Activated naive CD8-positive, alpha-beta T cell treated with anti-CD3 and anti-CD28 coated beads, Interleukin-2, amount 10 ng/mL, durations not matched to agents 7 days and 5 days (primary cell): ENCODE data around the gene ENG. TPM values are rescaled to one million over a fixed set of nuclear protein-coding genes. Genes with fewer than 3 reads are reported as not detected.

Experiments used
- ATAC-seq: fragments of 150-1000 bp; cut with Tn5 transposase; one replicate; pipeline ENCODE4 v1.10.0; 2021; ENCODE audit warnings: low read depth, moderate library complexity
- POLR2A ChIA-PET: fragments of 350-600 bp; sonication (Branson Sonifier 250); formaldehyde crosslinking; loops from one replicate; lab custom pipeline; 2021; ENCODE audit warnings: antibody characterized with exemption; lab: Charles Lee
- DNase-seq: peaks from one replicate; pipeline ENCODE4 v3.0.0; 2021
- H3K27ac Mint-ChIP-seq: one replicate; pipeline ENCODE4 v1.8.0; 2022; ENCODE audit warnings: mild to moderate bottlenecking, mixed read lengths
- H3K27me3 Mint-ChIP-seq: one replicate; pipeline ENCODE4 v1.8.0; 2022; ENCODE audit warnings: mild to moderate bottlenecking, moderate library complexity, mixed read lengths
- H3K36me3 Mint-ChIP-seq: one replicate; pipeline ENCODE4 v1.8.0; 2021; ENCODE audit warnings: mild to moderate bottlenecking, mixed read lengths
- H3K4me1 Mint-ChIP-seq: one replicate; pipeline ENCODE4 v1.8.0; 2021; ENCODE audit warnings: mixed read lengths
- H3K4me3 Mint-ChIP-seq: one replicate; pipeline ENCODE4 v1.8.0; 2022; ENCODE audit warnings: mild to moderate bottlenecking, moderate library complexity, mixed read lengths
- H3K9me3 Mint-ChIP-seq: one replicate; pipeline ENCODE4 v1.8.0; 2021; ENCODE audit warnings: mixed read lengths
- total RNA-seq, 2 experiments: library from RNA; stranded (reverse); gene quantifications; one replicate each; pipeline ENCODE4 v1.2.3, GENCODE V29; 2021

Gene ENG
- total RNA-seq, 2 experiments from 2014 or later, result 19.7 to 20.1 TPM

DNA sequence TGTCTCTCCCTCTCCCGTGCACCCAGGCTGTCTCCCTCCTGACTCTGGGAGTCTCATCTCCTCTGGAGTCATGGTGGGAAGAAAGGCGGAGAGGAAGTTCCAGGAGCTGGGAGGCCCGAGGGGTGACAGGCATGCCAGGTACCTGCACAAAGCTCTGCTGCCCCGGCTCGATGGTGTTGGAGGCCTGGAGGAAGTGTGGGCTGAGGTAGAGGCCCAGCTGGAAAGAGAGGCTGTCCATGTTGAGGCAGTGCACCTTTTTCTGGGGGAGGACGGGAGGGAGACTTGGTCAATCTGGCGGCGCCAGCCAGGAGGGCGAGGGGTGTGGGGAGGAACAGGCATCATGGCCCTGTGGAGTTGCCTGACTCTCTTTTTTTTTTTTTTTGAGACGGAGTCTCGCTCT is 35.9 kb downstream of the ENG start:
- no peaks in the 10 kb centered on the region for H3K9me3 Mint-ChIP-seq
- ATAC-seq, result no peak
- H3K4me1 Mint-ChIP-seq, result no peaks in the 10 kb centered on the region
- no peaks in the 10 kb centered on the region for H3K36me3 Mint-ChIP-seq
- POLR2A ChIA-PET, result interaction anchor here (0.5 to 1.3 kb wide), 3 partner anchors 10 to 147 kb away, joined by 3 to 5 read pairs (median 3); no protein-coding TSS in a partner anchor
- H3K27ac Mint-ChIP-seq, result no peak overlapping the region
- H3K27me3 Mint-ChIP-seq, result no peaks in the 10 kb centered on the region
- H3K4me3 Mint-ChIP-seq, result no peak overlapping the region
- DNase-seq, result no peak

GRCh38 chr9:127817881-127818434 is 36.5 kb downstream of the ENG start:
- POLR2A ChIA-PET, result interaction anchor here (0.5 to 1.1 kb wide), 4 partner anchors 9 to 148 kb away, joined by 3 to 5 read pairs (median 3); no protein-coding TSS in a partner anchor
- Mint-ChIP-seq H3K27ac (peak overlapping the region; percentile 4), H3K36me3 (no peaks in the 10 kb centered on the region), H3K9me3 (no peaks in the 10 kb centered on the region), H3K4me3 (no peak overlapping the region), H3K27me3 (no peaks in the 10 kb centered on the region), H3K4me1 (no peaks in the 10 kb centered on the region)
- ATAC-seq, result no peak
- DNase-seq, result no peak

DNA sequence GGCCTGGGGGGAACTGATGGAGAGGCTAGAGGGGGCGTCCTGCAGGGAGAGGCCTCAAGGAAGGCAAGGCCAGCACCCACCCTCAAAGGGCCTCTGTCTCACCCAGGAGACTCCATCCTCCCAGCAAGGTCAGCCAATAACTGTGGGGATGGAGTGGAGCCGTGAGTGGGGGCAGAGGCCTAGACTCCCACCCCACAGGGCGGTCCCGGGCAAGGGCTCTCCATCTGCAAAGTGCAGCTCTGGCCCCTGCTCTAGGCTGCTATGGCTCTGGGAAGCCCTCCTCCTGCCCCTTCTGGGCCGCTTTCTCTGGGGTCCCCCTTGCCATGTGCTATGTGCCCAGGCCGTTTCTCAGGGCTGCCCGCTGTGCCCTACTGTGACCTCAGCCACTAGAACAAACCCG is 37.7 kb downstream of the ENG start:
- H3K9me3 Mint-ChIP-seq, result no peaks in the 10 kb centered on the region
- no peaks in the 10 kb centered on the region for H3K4me1 Mint-ChIP-seq
- H3K27ac Mint-ChIP-seq, result no peak overlapping the region
- H3K4me3 Mint-ChIP-seq, result no peak overlapping the region
- peaks cover under 1% of the 10 kb centered on the region for H3K36me3 Mint-ChIP-seq
- DNase-seq (no peak), ATAC-seq (no peak)
- H3K27me3 Mint-ChIP-seq, result no peaks in the 10 kb centered on the region
- POLR2A ChIA-PET, result interaction anchor here (0.9 kb wide), 1 partner anchor 15 kb away, joined by 3 read pairs; no protein-coding TSS in a partner anchor

DNA sequence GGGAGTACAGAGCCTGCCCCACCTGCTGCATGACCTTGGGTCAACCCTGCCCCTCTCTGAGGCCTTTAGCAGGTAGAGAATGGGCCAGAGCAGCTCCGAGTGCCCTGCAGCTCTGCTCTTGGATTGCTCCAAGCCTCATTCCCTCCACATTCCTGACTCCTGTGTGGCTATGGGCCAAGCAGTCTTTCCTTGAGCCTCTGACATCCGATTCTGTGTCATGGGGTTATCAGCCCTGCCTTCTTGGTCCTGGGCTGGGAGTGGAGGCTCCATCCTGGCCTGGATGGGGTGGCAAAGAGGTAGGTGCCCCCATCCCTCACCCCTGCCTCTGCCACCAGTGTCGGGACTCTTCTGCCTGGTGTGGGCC is 38.1 kb downstream of the ENG start:
- Mint-ChIP-seq H3K9me3 (no peaks in the 10 kb centered on the region), H3K36me3 (peaks cover 2% of the 10 kb centered on the region), H3K4me1 (no peaks in the 10 kb centered on the region), H3K27me3 (no peaks in the 10 kb centered on the region), H3K4me3 (no peak overlapping the region), H3K27ac (no peak overlapping the region)
- no peak for ATAC-seq
- no peak for DNase-seq
- POLR2A ChIA-PET, result no interaction called here

- H3K27ac Mint-ChIP-seq, result no peak overlapping the region
- H3K4me1 Mint-ChIP-seq, result no peaks in the 10 kb centered on the region
- ATAC-seq (no peak), DNase-seq (no peak)
- H3K27me3 Mint-ChIP-seq, result no peaks in the 10 kb centered on the region
- POLR2A ChIA-PET, result no interaction called here
- H3K36me3 Mint-ChIP-seq, result peaks cover 2% of the 10 kb centered on the region
- no peaks in the 10 kb centered on the region for H3K9me3 Mint-ChIP-seq
- H3K4me3 Mint-ChIP-seq, result no peak overlapping the region
These were observed 38.7 kb downstream of the ENG start for GRCh38 chr9:127815512-127816361.

GRCh38 chr9:127814619-127815511 is 39.6 kb downstream of the ENG start:
- Mint-ChIP-seq H3K27me3 (no peaks in the 10 kb centered on the region), H3K4me3 (no peak overlapping the region), H3K9me3 (no peaks in the 10 kb centered on the region), H3K36me3 (peaks cover 4% of the 10 kb centered on the region), H3K4me1 (no peaks in the 10 kb centered on the region), H3K27ac (no peak overlapping the region)
- ATAC-seq, result no peak
- DNase-seq, result no peak
- POLR2A ChIA-PET, result interaction anchor here (0.6 kb wide), 2 partner anchors 18 to 263 kb away, joined by 4 read pairs; no protein-coding TSS in a partner anchor

DNA sequence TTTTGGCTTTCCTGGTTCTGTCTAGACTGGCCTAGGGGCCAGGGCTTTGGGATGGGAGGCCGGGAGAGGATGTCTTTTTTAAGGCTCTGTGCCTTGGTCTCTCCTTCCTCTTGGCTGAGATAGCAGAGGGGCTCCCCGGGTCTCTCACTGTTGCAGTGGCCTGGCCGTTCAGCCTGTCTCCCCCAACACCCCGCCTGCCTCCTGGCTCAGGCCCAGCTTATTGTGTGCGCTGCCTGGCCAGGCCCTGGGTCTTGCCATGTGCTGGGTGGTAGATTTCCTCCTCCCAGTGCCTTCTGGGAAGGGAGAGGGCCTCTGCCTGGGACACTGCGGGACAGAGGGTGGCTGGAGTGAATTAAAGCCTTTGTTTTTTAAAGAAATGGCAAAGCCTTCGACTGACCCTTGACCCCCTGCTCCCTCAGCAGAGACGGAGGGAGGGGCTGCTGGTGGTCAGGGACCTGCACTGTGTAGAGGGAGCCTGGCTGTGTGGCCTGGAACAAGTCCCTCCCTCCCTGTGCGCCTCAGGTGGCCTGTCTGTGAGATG is 40.7 kb downstream of the ENG start:
- Mint-ChIP-seq H3K4me1 (no peaks in the 10 kb centered on the region), H3K36me3 (peaks cover 6% of the 10 kb centered on the region), H3K27ac (no peak overlapping the region), H3K9me3 (no peaks in the 10 kb centered on the region), H3K27me3 (no peaks in the 10 kb centered on the region), H3K4me3 (no peak overlapping the region)
- ATAC-seq (no peak), DNase-seq (no peak)
- POLR2A ChIA-PET, result interaction anchor here (0.6 kb wide), 1 partner anchor 264 kb away, joined by 4 read pairs; no protein-coding TSS in a partner anchor

DNA sequence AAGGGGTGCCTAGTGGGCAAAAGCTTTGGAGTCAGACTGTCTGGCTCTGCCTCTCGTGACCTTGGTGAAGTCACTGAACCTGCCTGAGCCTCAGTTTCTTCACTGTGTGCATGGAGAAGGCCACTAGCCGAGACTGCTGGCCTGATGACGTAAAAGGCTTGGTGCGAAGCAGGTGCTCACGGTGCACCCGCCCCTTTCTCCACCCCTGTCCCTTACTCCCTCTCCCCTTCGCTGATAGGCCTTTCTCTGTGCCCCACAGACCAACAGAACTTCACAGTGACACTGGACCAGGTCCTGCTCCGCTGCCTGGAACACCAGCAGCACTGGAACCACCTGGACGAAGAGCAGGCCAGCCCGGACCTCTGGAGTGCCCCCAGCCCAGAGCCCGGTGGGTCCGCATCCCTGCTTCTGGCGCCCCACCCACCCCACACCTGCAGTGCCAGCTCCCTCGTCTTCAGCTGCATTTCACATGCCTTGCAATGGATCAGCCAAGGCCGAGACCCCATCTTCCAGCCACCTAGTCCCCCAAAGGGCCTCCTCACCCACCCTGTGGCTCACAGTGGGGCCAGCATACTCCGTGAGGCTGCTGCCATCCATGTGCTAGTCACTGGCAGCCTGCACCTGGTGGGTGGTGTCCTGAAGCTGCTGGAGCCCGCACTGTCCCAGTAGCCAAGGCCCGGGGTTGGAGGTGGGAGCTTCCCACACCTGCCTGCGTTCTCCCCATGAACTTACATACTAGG is 41.4 kb downstream of the ENG start:
- H3K27ac Mint-ChIP-seq, result no peak overlapping the region
- no peak overlapping the region for H3K4me3 Mint-ChIP-seq
- POLR2A ChIA-PET, result no interaction called here
- no peaks in the 10 kb centered on the region for H3K9me3 Mint-ChIP-seq
- no peaks in the 10 kb centered on the region for H3K27me3 Mint-ChIP-seq
- ATAC-seq (no peak), DNase-seq (no peak)
- H3K4me1 Mint-ChIP-seq, result no peaks in the 10 kb centered on the region
- H3K36me3 Mint-ChIP-seq, result peaks cover 6% of the 10 kb centered on the region

- DNase-seq (no peak), ATAC-seq (no peak)
- H3K27me3 Mint-ChIP-seq, result no peaks in the 10 kb centered on the region
- peaks cover 6% of the 10 kb centered on the region for H3K36me3 Mint-ChIP-seq
- no peaks in the 10 kb centered on the region for H3K4me1 Mint-ChIP-seq
- no peak overlapping the region for H3K27ac Mint-ChIP-seq
- POLR2A ChIA-PET, result no interaction called here
- H3K4me3 Mint-ChIP-seq, result no peak overlapping the region
- H3K9me3 Mint-ChIP-seq, result no peaks in the 10 kb centered on the region
These were observed 42.4 kb downstream of the ENG start for GRCh38 chr9:127812011-127812410.

- peaks cover 10% of the 10 kb centered on the region for H3K36me3 Mint-ChIP-seq
- DNase-seq (no peak), ATAC-seq (no peak)
- no peaks in the 10 kb centered on the region for H3K9me3 Mint-ChIP-seq
- POLR2A ChIA-PET, result no interaction called here
- H3K27ac Mint-ChIP-seq, result no peak overlapping the region
- no peaks in the 10 kb centered on the region for H3K27me3 Mint-ChIP-seq
- H3K4me1 Mint-ChIP-seq, result peaks cover 6% of the 10 kb centered on the region
- no peak overlapping the region for H3K4me3 Mint-ChIP-seq
These were observed 43.9 kb downstream of the ENG start for GRCh38 chr9:127810378-127811187.

- H3K36me3 Mint-ChIP-seq, result peaks cover 11% of the 10 kb centered on the region
- ATAC-seq (no peak), DNase-seq (no peak)
- peak overlapping the region; percentile 16 for H3K27ac Mint-ChIP-seq
- H3K4me3 Mint-ChIP-seq, result no peak overlapping the region
- POLR2A ChIA-PET, result interaction anchor here (1.0 to 1.1 kb wide), 3 partner anchors 9 to 25 kb away, joined by 5 read pairs; no protein-coding TSS in a partner anchor
- no peaks in the 10 kb centered on the region for H3K9me3 Mint-ChIP-seq
- peaks cover 6% of the 10 kb centered on the region for H3K4me1 Mint-ChIP-seq
- no peaks in the 10 kb centered on the region for H3K27me3 Mint-ChIP-seq
These were observed 44.7 kb downstream of the ENG start for GRCh38 chr9:127809540-127810377.
